ENCODE measurements around the gene GJB2. TPM values are rescaled to one million over a fixed set of nuclear protein-coding genes. Genes with fewer than 3 reads are reported as not detected.

Gene GJB2
- total RNA-seq, 1 experiment from 2014 or later, result 53.0 TPM

DNA sequence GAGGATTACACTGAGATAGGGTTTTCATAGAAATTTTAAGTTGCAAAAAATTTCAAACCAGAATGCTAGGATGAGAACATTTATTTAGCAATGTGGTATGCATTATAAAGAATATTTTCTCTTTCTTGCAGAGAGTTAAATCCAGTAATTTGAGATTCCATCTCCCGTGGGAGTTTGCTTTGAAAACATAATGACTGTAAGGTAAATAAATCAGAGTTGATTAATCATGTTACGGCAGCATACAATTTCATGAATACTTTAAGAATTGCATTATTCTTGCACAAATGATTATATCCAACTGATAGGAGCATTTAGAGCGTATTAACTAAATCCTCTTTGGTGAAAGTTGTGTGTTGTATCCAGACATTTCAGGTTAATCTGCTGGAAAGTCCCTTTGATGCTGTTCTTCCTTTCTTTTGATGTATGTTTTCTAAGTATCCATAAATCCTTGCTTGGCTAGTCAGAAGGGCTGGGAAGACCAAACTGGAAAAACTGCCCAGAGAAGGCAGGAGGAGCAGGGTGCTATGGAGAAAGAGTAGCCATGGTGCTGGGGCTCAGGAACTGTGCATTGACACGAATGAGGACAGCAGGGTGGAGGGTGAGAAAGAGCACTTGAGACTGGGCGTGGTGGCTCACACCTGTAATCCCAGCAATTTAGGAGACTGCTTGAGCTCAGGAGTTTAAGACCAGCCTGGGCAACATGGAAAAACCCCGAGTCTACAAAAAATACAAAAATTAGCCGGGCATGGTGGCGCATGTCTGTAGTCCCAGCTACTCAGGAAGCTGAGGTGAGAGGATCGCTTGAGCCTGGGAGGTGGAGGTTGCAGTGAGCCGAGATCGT is 27.1 kb downstream of the GJB2 start:
- H3K27ac ChIP-seq (ENCODE audit: low read length), result peak overlapping the region; percentile 43
- ATAC-seq (peak; percentile 44), DNase-seq (peak; percentile 67)
- no TSS peak for BruUV-seq (replicated peaks)
- peak overlapping the region; percentile 9; the same call in 1 of the 2 replicates for H3K4me3 ChIP-seq (ENCODE audit: low read length)
- H3K9ac ChIP-seq (ENCODE audit: low read length), result no peak overlapping the region; the same call in 1 of the 2 replicates
- no peaks in the 10 kb centered on the region for H3K36me3 ChIP-seq (ENCODE audit: low read depth, low read length)
- CTCF ChIA-PET, result no interaction called here
- H3K27me3 ChIP-seq (ENCODE audit: low read length), result no peaks in the 10 kb centered on the region
- no peaks in the 10 kb centered on the region for H3K9me2 ChIP-seq (replicated peaks; ENCODE audit: low read length)
- H3K4me1 ChIP-seq (ENCODE audit: insufficient read depth, low read length), result peaks cover 18% of the 10 kb centered on the region
- no peak for TF ChIP-seq EZH2phosphoT487 (IDR thresholded peaks at IDR 0.05; ENCODE audit: borderline replicate concordance, low read length)
- no peak for TF ChIP-seq EZH2 (IDR thresholded peaks at IDR 0.05; ENCODE audit: low read length, unreplicated experiment)
- TF ChIP-seq, protein P1, sequence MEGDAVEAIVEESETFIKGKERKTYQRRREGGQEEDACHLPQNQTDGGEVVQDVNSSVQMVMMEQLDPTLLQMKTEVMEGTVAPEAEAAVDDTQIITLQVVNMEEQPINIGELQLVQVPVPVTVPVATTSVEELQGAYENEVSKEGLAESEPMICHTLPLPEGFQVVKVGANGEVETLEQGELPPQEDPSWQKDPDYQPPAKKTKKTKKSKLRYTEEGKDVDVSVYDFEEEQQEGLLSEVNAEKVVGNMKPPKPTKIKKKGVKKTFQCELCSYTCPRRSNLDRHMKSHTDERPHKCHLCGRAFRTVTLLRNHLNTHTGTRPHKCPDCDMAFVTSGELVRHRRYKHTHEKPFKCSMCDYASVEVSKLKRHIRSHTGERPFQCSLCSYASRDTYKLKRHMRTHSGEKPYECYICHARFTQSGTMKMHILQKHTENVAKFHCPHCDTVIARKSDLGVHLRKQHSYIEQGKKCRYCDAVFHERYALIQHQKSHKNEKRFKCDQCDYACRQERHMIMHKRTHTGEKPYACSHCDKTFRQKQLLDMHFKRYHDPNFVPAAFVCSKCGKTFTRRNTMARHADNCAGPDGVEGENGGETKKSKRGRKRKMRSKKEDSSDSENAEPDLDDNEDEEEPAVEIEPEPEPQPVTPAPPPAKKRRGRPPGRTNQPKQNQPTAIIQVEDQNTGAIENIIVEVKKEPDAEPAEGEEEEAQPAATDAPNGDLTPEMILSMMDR (conservative IDR thresholded peaks at IDR 0.05; ENCODE audit: low read depth, low read length), result no peak
- no peaks in the 10 kb centered on the region for H3F3A ChIP-seq (ENCODE audit: low read length, unreplicated experiment)
- no peaks in the 10 kb centered on the region for H3K79me2 ChIP-seq (ENCODE audit: low read length)
- POLR2A ChIA-PET (ENCODE audit: unreplicated experiment), result no interaction called here
- no peaks in the 10 kb centered on the region for H4K20me1 ChIP-seq (ENCODE audit: low read length)
- peak overlapping the region; percentile 42; the same call in 1 of the 2 replicates for H2AFZ ChIP-seq (ENCODE audit: low read length)
- peak overlapping the region; percentile 64 for H3K4me2 ChIP-seq (ENCODE audit: low read length)
- H3K9me3 ChIP-seq (ENCODE audit: low read length), result no peaks in the 10 kb centered on the region
- intact Hi-C loops (cut with micrococcal nuclease), result loop anchor here (5.0 kb wide), 1 partner anchor 647 kb away; no protein-coding TSS in a partner anchor

DNA sequence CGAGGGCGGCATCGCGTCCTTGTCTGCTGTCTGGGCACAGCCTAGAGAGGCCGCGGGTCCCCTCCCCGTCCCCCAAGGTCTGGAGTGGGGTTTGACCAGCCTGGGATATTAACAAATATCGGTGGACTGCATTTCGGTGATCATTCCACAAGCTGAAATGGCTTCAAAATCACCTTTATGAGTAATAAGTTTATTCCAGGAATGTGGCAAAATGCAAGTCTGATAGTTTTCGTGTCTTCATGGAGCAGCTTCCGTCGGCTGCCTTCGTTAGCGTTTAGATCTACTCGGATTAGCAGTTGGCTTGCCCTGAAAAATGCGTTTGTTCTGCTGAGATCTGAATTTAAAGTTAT is 30.8 kb downstream of the GJB2 start:
- Histone ChIP-seq H3K9me3 (ENCODE audit: low read length) (no peaks in the 10 kb centered on the region), H3K27ac (ENCODE audit: low read length) (no peak overlapping the region), H3K27me3 (ENCODE audit: low read length) (peaks cover 7% of the 10 kb centered on the region; the same call in 1 of the 2 replicates), H3K4me3 (ENCODE audit: low read length) (no peak overlapping the region), H3F3A (ENCODE audit: low read length, unreplicated experiment) (no peaks in the 10 kb centered on the region), H3K36me3 (ENCODE audit: low read depth, low read length) (no peaks in the 10 kb centered on the region), H3K4me2 (ENCODE audit: low read length) (no peak overlapping the region), H2AFZ (ENCODE audit: low read length) (no peak overlapping the region), H3K9me2 (replicated peaks; ENCODE audit: low read length) (no peaks in the 10 kb centered on the region), H3K79me2 (ENCODE audit: low read length) (no peaks in the 10 kb centered on the region), H3K9ac (ENCODE audit: low read length) (no peak overlapping the region), H4K20me1 (ENCODE audit: low read length) (no peaks in the 10 kb centered on the region), H3K4me1 (ENCODE audit: insufficient read depth, low read length) (peaks cover 26% of the 10 kb centered on the region)
- CTCF ChIA-PET, result no interaction called here
- ATAC-seq (no peak), DNase-seq (no peak)
- intact Hi-C loops (cut with micrococcal nuclease), result loop anchor here (2.0 to 5.0 kb wide), 2 partner anchors 103 to 180 kb away; no protein-coding TSS in a partner anchor
- BruUV-seq (replicated peaks), result no TSS peak
- POLR2A ChIA-PET (ENCODE audit: unreplicated experiment), result no interaction called here
- no peak for TF ChIP-seq EZH2phosphoT487 (IDR thresholded peaks at IDR 0.05; ENCODE audit: borderline replicate concordance, low read length)
- no peak for TF ChIP-seq EZH2 (IDR thresholded peaks at IDR 0.05; ENCODE audit: low read length, unreplicated experiment)

DNA sequence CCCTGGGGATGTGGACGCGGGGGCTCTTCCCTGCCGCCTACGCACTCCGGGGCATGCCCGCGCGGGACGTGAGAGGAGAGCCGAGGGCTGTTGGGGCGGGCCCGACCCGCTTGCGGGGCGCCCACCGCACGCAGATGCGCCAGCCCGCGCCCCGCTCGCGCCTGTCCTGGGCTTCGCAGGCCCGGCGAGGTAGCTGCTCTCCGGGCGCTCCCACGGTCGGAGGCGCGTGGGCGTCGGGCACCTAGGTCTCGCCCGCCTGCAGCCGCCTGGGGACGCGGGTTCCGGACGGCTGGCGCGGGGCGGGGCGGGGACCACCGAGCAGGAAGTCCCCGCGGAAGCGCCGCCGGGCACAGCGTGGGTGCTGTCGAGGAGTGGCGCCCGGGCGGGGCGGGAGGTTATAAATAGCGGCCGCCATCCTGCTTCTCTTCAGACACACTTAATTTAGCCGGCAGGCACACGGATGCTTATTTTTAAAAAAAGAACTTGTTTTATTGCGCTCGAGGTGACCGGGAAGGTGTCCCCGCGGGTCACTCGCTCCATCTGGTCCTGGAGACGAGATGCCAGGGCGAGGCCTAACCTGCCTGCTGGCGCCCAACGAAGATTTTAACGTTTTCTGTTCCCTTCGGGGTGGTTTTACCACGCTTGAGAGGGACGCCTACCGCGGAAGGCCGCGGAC is 31.3 kb downstream of the GJB2 start:
- no peak for DNase-seq
- intact Hi-C loops (cut with micrococcal nuclease), result loop anchor here (5.0 kb wide), 1 partner anchor 179 kb away; no protein-coding TSS in a partner anchor
- BruUV-seq (replicated peaks), result no TSS peak
- POLR2A ChIA-PET (ENCODE audit: unreplicated experiment), result no interaction called here
- H3K27me3 ChIP-seq (ENCODE audit: low read length), result peaks cover 7% of the 10 kb centered on the region; the same call in 1 of the 2 replicates
- no peak for ATAC-seq
- H3K4me1 ChIP-seq (ENCODE audit: insufficient read depth, low read length), result peaks cover 24% of the 10 kb centered on the region
- TF ChIP-seq, protein P1 (conservative IDR thresholded peaks at IDR 0.05; ENCODE audit: low read depth, low read length), result no peak
- TF ChIP-seq EZH2phosphoT487 (IDR thresholded peaks at IDR 0.05; ENCODE audit: borderline replicate concordance, low read length), result no peak
- TF ChIP-seq EZH2 (IDR thresholded peaks at IDR 0.05; ENCODE audit: low read length, unreplicated experiment), result no peak
- no peaks in the 10 kb centered on the region for H3K36me3 ChIP-seq (ENCODE audit: low read depth, low read length)
- no peaks in the 10 kb centered on the region for H3K79me2 ChIP-seq (ENCODE audit: low read length)
- peak overlapping the region; percentile 98 for H3K4me2 ChIP-seq (ENCODE audit: low read length)
- no peaks in the 10 kb centered on the region for H4K20me1 ChIP-seq (ENCODE audit: low read length)
- no peak overlapping the region for H3K9ac ChIP-seq (ENCODE audit: low read length)
- H3F3A ChIP-seq (ENCODE audit: low read length, unreplicated experiment), result no peaks in the 10 kb centered on the region
- H3K27ac ChIP-seq (ENCODE audit: low read length), result no peak overlapping the region
- no peaks in the 10 kb centered on the region for H3K9me2 ChIP-seq (replicated peaks; ENCODE audit: low read length)
- H3K4me3 ChIP-seq (ENCODE audit: low read length), result peak overlapping the region; percentile 80
- H2AFZ ChIP-seq (ENCODE audit: low read length), result no peak overlapping the region; the same call in 1 of the 2 replicates
- H3K9me3 ChIP-seq (ENCODE audit: low read length), result no peaks in the 10 kb centered on the region
- CTCF ChIA-PET, result no interaction called here

All from PC-3 (cell line).